Muscle layer of colon (tissue), 2 donors: Measurements from ENCODE around the gene MYO1D.

Experiments
- H3K27ac ChIP-seq: one replicate; pipeline ENCODE4 v1.7.0; 2013; ENCODE audit warnings: low read depth, mild to moderate bottlenecking, low read length, moderate library complexity
- H3K27me3 ChIP-seq, 2 donors: one replicate each; pipeline ENCODE4 v1.7.0; 2013; ENCODE audit warnings: low read length in 2 of 2, mild to moderate bottlenecking in 2 of 2; ENCODE audit not compliant: insufficient read depth in 2 of 2, control insufficient read depth in 1 of 2
- H3K36me3 ChIP-seq: one replicate; pipeline ENCODE4 v1.7.0; 2013; ENCODE audit warnings: mild to moderate bottlenecking, low read length; ENCODE audit not compliant: insufficient read depth
- H3K4me1 ChIP-seq: one replicate; pipeline ENCODE4 v1.7.0; 2013; ENCODE audit warnings: mild to moderate bottlenecking, low read length; ENCODE audit not compliant: insufficient read depth
- H3K4me3 ChIP-seq, 2 donors: one replicate each; pipeline ENCODE4 v1.7.0; 2013; ENCODE audit warnings: low read length in 2 of 2, low read depth in 1 of 2, mild to moderate bottlenecking in 1 of 2, moderate library complexity in 1 of 2
- H3K9ac ChIP-seq: one replicate; pipeline ENCODE4 v1.7.0; 2013; ENCODE audit warnings: low read length
- H3K9me3 ChIP-seq: one replicate; pipeline ENCODE4 v1.7.0; 2013; ENCODE audit warnings: mild to moderate bottlenecking, low read length
- donor health status: abdominal sarcoma.
- donor health status: Adenocarcinoma of cecum.

Gene MYO1D

DNA sequence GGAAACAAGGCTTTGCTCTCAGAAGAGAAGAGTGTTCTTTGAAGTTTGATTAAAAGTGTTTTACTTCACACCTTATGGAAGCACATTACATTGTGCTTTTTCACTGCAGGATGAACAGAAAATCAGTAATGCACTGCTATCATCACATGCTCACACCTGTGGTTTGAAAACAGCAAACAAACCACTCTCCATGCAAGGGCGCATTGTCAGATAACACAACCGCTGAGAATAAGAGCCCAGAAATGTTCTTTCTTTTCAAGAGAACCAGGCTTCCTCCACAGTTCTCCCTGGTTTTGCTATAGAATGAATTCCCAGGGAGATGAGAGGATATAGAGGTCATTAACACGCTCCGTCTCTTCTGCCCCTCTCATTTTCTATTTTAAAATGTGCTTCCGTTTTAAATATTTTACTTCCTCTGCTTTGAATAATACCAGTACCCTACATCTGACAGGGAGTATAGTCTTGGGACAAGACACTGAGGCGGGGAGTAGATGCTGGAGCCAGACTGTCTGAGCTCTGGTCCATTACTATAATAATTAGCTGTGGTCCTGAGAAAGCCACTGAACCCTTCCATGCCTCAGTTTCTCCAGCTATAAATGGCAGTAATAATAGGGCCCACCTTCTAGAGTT is 318.5 kb downstream of the MYO1D start:
- Histone ChIP-seq H3K4me1 (no peaks in the 10 kb centered on the region), H3K36me3 (no peaks in the 10 kb centered on the region), H3K27ac (no peak overlapping the region), H3K9ac (no peak overlapping the region), H3K9me3 (no peaks in the 10 kb centered on the region), H3K27me3 (no peaks in the 10 kb centered on the region), H3K4me3 (no peak overlapping the region)

DNA sequence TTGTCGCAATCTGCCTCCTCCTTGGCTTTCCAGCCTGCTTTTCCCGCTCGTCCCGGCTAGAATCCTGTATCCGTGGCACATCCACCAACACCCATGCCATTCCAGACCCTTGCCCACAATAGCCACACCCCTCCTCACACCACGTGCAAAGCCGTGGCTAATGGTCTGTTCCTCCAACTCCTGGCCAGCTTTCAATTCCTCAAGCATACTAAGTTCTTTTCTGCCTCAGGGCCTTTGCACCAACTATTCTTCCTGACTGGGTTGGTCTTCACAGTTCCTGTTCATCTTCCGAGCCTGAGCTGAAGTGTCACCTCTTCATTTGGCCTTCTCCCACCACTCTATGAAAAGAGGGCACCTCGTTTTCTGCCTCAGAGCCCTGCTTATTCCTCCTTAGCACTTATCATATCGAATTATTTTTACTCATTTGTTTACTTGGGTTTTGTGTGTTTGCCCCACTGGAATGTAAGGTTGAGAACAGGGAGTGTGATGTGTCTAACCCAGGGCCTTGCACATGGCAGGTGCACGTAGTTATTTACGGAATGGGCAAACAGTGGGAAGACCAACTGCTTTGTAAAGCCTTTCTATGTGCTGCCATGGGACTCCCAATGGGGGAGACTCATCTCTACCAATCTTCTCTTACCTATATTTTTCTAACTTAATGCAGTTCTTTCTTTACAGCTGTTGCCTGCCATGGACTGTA is 321.2 kb downstream of the MYO1D start:
- no peaks in the 10 kb centered on the region for H3K4me1 ChIP-seq
- no peaks in the 10 kb centered on the region for H3K36me3 ChIP-seq
- H3K4me3 ChIP-seq: no peak overlapping the region
- no peak overlapping the region for H3K27ac ChIP-seq
- H3K27me3 ChIP-seq: no peaks in the 10 kb centered on the region
- no peaks in the 10 kb centered on the region for H3K9me3 ChIP-seq
- no peak overlapping the region for H3K9ac ChIP-seq

DNA sequence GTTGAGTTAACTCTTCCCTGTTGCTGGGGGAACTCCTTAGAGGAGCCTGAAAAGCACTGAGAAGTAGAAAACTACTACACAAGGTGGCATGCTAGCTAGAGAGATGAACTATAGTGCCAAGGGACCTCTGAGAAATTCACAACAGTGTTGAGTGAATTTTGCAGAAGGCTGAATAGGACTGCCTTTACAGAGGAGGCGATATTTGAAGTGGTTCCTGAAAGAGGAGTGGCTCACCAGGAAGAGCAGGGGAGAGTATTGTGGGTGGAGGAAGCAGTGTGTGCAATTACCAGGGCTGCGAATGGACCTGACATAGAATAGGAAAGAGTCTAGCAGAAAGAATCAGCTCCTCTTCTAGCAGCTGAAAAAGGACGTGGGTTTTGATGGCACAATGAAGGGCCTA is 323.8 kb downstream of the MYO1D start:
- Histone ChIP-seq H3K27me3 (no peaks in the 10 kb centered on the region), H3K9me3 (no peaks in the 10 kb centered on the region), H3K4me1 (no peaks in the 10 kb centered on the region), H3K4me3 (no peak overlapping the region), H3K9ac (no peak overlapping the region), H3K36me3 (no peaks in the 10 kb centered on the region), H3K27ac (no peak overlapping the region)

DNA sequence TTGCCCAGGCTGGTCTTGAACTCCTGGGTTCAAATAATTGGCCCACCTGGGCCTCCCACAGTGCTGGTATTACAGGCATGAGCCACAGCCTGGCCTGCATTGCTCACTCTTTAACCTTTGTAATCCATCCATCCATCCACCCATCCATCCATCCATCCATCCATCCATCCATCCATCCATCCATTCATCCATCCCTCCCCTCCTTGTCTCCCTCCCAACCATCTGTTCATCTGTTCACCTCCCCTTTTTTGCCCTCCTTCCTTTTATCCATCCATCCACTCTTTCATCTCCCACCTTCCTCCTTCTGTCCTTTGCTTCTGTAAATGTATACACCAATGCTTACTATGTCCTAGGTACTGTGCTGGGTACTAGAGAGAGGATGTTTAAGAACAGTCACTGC is 324.6 kb downstream of the MYO1D start:
- H3K4me3 ChIP-seq: no peak overlapping the region
- no peak overlapping the region for H3K27ac ChIP-seq
- no peaks in the 10 kb centered on the region for H3K36me3 ChIP-seq
- no peaks in the 10 kb centered on the region for H3K4me1 ChIP-seq
- H3K9me3 ChIP-seq: no peaks in the 10 kb centered on the region
- H3K9ac ChIP-seq: no peak overlapping the region
- no peaks in the 10 kb centered on the region for H3K27me3 ChIP-seq

DNA sequence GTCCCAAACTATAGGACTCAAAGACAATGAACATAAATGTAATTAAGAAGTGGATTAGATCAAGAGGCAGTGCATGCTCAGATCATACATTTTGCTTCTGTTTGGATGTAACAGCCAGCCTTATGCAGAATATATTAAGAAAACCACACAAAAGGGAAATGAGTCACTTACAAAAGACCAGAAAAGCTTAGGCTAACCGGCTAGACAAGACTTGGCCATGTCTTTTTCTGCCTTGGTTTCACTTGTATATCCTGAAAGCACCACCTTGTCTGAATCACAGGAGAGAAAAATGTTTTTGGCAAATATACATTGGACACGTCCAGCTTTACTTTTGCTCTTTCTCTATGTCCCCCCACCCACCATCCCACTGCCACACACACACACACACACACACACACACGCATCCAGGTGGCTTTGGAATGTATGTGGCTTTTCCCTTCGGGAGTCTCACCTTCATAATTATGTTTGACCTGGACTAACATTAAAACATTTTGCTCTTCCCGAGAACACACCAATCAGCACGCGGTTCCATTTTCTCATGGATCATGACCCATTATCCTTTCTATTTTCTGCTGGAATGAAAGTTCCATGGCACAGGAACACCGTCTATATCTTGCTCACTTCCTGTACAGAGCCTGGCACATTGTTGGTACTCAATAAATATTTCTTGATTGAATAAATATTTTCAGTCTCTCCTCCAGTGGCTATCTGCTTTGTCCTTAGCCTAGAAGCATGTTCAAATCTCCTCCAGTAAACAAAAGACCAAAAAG is 325.6 kb downstream of the MYO1D start:
- no peaks in the 10 kb centered on the region for H3K36me3 ChIP-seq
- no peak overlapping the region for H3K27ac ChIP-seq
- no peaks in the 10 kb centered on the region for H3K4me1 ChIP-seq
- H3K4me3 ChIP-seq: no peak overlapping the region
- H3K9ac ChIP-seq: no peak overlapping the region
- no peaks in the 10 kb centered on the region for H3K9me3 ChIP-seq
- no peaks in the 10 kb centered on the region for H3K27me3 ChIP-seq

DNA sequence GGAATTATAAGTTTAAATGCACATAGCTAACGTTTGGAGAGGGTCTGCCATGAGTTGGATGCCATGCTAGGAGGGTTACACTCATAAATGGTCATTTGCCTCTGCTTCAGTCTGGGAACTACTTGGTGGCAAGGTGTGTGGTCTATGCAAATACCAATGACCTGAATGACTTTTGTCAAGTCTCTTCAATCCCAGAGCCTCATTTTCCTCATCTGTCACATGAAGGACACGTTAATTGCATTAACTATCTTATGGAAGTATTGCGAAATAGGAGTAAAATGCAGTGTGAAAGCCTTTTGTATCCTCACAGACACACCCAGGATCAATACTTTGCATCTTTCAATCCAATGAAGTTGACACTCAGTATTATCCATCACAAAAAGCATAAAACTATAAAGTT is 327.4 kb downstream of the MYO1D start:
- Histone ChIP-seq H3K36me3 (no peaks in the 10 kb centered on the region), H3K4me3 (no peak overlapping the region), H3K9ac (no peak overlapping the region), H3K9me3 (no peaks in the 10 kb centered on the region), H3K4me1 (no peaks in the 10 kb centered on the region), H3K27me3 (no peaks in the 10 kb centered on the region), H3K27ac (no peak overlapping the region)

DNA sequence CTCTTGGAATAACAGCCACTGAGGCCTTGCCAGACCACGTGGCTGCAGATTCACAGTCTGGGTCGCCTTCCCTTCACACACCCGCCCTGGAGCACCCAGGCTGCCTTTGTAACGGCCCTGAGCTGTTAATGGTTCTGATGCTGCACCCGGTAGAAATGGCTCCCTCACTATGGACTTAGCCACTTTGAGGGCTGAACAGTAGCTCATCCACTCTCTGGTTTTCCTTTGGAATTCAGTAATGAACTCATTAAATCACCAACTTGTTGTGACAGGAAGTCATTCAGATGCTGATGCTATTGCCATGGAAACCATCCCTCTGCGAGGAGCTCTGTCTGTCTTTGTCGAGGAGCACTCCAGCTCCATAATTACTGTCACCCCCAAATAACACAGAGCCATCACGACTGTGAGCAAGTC is 330.9 kb downstream of the MYO1D start:
- H3K27ac ChIP-seq: no peak overlapping the region
- H3K9me3 ChIP-seq: no peaks in the 10 kb centered on the region
- no peaks in the 10 kb centered on the region for H3K36me3 ChIP-seq
- no peak overlapping the region for H3K9ac ChIP-seq
- H3K4me1 ChIP-seq: no peaks in the 10 kb centered on the region
- H3K27me3 ChIP-seq: no peaks in the 10 kb centered on the region
- H3K4me3 ChIP-seq: no peak overlapping the region

DNA sequence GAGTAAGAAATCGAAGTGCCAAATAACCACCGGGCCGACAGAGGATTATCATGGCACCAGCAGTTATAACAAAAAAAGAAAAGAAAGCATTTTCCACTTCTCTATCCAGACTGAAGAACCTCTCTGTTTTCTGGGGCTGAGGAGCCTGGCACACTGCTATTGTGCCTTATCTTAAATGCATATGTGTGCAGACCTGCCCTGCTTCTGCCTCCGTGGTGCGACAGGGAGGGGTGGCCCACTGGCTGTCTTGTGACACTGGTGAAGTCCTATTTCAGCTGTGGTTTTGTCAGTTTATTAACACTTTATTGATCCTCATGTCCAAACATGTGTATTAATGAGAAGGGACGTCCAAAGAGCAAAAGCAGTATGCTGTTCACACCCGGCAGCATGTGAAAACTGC is 334.7 kb downstream of the MYO1D start:
- Histone ChIP-seq H3K9me3 (no peaks in the 10 kb centered on the region), H3K36me3 (no peaks in the 10 kb centered on the region), H3K27me3 (no peaks in the 10 kb centered on the region), H3K4me3 (no peak overlapping the region), H3K4me1 (no peaks in the 10 kb centered on the region), H3K27ac (no peak overlapping the region), H3K9ac (no peak overlapping the region)

DNA sequence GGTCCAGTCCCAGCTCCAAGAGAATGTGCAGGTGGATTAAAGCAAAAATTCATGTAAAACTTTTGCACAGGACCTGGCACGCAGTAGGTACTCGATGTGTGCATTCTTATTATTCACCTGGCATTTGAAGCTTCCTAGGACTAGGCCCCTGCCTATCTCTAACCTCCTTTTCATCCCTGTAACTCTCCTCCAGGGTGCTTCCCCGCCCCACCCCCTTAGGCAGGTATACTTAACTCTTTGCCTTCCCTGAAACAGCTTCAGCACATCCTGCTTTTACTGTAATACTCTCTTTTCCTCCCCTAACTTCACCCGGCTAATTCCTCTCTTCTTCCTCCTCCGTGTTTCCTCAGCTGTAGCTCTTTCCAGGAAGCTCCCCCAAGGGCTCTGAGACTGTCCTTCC is 335.3 kb downstream of the MYO1D start:
- no peak overlapping the region for H3K27ac ChIP-seq
- no peaks in the 10 kb centered on the region for H3K27me3 ChIP-seq
- no peaks in the 10 kb centered on the region for H3K36me3 ChIP-seq
- H3K9me3 ChIP-seq: no peaks in the 10 kb centered on the region
- H3K4me3 ChIP-seq: no peak overlapping the region
- H3K9ac ChIP-seq: no peak overlapping the region
- H3K4me1 ChIP-seq: no peaks in the 10 kb centered on the region

DNA sequence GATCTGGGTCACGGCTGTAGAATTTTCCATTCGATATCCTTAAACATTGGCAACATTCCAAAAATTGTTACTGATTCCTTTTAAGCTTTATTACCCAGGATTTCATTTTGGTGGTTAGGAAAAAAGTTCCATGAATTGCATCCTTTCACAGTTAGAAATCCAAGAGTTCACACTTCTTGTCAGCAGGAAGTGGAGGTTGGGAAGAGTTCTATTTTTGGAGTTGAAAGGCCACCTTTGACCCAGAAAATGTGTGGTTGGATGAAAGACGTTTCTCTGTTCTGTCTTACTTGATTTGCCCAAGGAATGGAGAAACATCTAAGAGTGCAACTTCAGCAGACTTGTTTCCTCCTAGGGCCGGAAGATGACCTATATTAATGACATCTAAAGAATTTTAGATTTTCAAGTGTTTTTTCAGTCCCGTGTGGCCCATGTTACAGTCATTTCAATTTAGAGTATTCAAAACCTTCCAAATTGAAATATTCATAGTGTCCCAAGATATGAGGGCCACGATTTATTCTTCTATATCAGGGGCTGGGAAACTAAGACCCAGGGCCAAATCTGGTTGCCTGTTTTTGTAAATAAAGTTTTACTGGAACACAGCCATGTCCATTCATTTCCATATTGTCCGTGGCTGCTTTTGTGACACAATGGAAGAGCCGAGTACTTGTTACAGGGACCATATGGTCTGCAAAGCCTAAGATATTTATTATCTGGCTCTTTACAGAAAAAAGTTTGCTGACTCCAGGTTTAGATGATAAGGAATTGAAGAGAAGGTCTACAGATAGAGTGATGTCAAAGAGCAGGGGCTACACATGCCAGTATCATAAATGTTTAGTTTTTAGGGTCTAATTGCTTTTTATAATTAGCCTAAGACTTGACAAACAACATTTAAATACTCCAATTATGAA is 339.9 kb downstream of the MYO1D start:
- H3K4me3 ChIP-seq: no peak overlapping the region
- no peaks in the 10 kb centered on the region for H3K9me3 ChIP-seq
- H3K4me1 ChIP-seq: no peaks in the 10 kb centered on the region
- no peak overlapping the region for H3K27ac ChIP-seq
- no peaks in the 10 kb centered on the region for H3K36me3 ChIP-seq
- no peak overlapping the region for H3K9ac ChIP-seq
- H3K27me3 ChIP-seq: no peaks in the 10 kb centered on the region

DNA sequence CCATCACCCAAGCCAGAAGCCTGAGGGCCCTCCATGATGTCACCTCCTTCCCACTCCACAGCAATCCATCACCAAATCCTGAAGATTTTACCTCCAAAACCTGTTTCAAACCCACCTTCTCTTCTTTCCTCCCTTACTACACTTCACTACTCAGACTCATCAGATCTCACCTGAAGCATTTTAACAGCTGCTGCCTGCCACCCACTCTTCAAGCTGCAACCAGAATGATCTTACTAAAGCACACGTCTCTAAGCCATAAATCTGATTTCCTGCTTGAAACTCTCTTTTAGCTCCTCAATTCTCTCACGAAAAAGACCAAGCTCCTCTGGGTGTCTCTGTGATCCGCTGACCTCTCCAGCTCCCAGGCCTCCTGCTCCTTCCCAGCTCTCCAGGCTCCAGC is 343.6 kb downstream of the MYO1D start:
- no peaks in the 10 kb centered on the region for H3K27me3 ChIP-seq
- no peak overlapping the region for H3K9ac ChIP-seq

More for the DNA sequence above, 343.6 kb downstream of the MYO1D start:
- no peak overlapping the region for H3K4me3 ChIP-seq
- no peaks in the 10 kb centered on the region for H3K4me1 ChIP-seq
- H3K27ac ChIP-seq: no peak overlapping the region
- H3K36me3 ChIP-seq: no peaks in the 10 kb centered on the region
- H3K9me3 ChIP-seq: no peaks in the 10 kb centered on the region
